H1 (cell line): ENCODE results near the gene CIB2. TPM values are rescaled to one million over a fixed set of nuclear protein-coding genes. Genes with fewer than 3 reads are reported as not detected.

Experiments
- RBBP5 ChIP-seq: IDR thresholded peaks from 2 replicates; pipeline ENCODE4 v1.7.1; 2012; ENCODE audit warnings: low read depth, mild to moderate bottlenecking, inconsistent platforms, low read length, moderate library complexity, borderline replicate concordance
- TEAD4 ChIP-seq: IDR thresholded peaks from 2 replicates; pipeline ENCODE4 v1.6.1; 2012; ENCODE audit warnings: low read depth, low read length, inconsistent platforms, mixed read lengths
- polyA plus RNA-seq, 7 experiments: library from polyadenylated mRNA; depleted of rRNA in 3 of 7; stranded (reverse) in 5 of 7; unstranded in 2 of 7; fragments of >200 nt in 5 of 7; fragments of 200-250 nt in 2 of 7; gene quantifications; 1 replicate in 5 of 7; 2 replicates in 1 of 7; 4 replicates in 1 of 7; pipeline versions ENCODE4 v1.2.1 to v1.2.3, GENCODE V29; 2011 to 2013; ENCODE audit warnings: missing spikeins in 2 of 7, mixed read lengths in 2 of 7
- total RNA-seq: library from RNA; stranded (reverse); fragmentation: NEBNext Ultra II Directional; extraction: Animal tissue kit (Norgen Biotek cat#: 25700); gene quantifications from 2 replicates; pipeline ENCODE4 v1.2.1, GENCODE V29; 2021
- TF ChIP-seq, protein P1 (sequence below), 3 experiments: IDR thresholded peaks; 1 replicate in 2 of 3; 2 replicates in 1 of 3; pipeline versions ENCODE4 v1.5.1 to v1.6.1; 2011; ENCODE audit warnings: low read length in 3 of 3, mild to moderate bottlenecking in 3 of 3, inconsistent platforms in 2 of 3, low read depth in 1 of 3, moderate library complexity in 1 of 3; ENCODE audit not compliant: insufficient read depth in 1 of 3; ENCODE audit errors: control extremely low read depth in 1 of 3

The CIB2 gene
- total and polyA plus RNA-seq, 2 of the 8 experiments (the other 6 are each of a cell fraction or from before 2014, with no cell fraction given) = 41.5 to 45.8 TPM

DNA sequence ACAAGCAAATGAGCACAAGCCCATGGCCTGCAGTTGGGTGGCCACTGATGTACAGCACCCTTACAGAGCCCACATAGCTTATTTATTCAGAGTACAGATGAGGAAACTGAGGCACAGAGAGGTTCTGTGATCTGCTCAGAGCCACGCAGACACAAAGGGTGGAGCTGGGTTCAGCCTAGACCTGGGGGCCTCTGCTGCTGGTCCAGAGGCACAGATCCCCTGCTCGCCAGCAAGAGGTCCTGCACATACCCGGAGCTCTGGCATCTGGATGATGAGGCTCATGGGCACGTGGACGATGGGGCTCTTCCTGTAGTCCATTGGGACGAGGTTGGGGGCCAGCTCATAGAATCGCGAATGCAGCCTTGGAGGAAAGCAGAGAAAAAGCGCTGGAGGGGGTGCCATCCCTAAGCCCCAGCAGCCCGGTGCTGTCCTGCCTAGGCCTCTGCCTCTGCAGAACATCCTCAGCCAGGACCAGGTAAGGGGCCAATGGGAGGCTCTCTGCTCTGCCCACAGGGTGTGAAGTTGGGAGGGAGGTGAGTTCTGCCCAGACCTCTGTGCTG, 20.2 kb downstream of the CIB2 start (continued):
- TF ChIP-seq, protein P1, sequence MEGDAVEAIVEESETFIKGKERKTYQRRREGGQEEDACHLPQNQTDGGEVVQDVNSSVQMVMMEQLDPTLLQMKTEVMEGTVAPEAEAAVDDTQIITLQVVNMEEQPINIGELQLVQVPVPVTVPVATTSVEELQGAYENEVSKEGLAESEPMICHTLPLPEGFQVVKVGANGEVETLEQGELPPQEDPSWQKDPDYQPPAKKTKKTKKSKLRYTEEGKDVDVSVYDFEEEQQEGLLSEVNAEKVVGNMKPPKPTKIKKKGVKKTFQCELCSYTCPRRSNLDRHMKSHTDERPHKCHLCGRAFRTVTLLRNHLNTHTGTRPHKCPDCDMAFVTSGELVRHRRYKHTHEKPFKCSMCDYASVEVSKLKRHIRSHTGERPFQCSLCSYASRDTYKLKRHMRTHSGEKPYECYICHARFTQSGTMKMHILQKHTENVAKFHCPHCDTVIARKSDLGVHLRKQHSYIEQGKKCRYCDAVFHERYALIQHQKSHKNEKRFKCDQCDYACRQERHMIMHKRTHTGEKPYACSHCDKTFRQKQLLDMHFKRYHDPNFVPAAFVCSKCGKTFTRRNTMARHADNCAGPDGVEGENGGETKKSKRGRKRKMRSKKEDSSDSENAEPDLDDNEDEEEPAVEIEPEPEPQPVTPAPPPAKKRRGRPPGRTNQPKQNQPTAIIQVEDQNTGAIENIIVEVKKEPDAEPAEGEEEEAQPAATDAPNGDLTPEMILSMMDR (IDR thresholded peaks at IDR 0.05; ENCODE audit: control extremely low read depth in 1 of 3, insufficient read depth in 1 of 3, low read depth in 1 of 3, low read length in 3 of 3) = no peak
- TF ChIP-seq RBBP5 = no peak
- no peak for TF ChIP-seq TEAD4
- TF ChIP-seq, all 59 proteins: peak for 0
